ENCODE data around the gene KIAA1614.

DNA sequence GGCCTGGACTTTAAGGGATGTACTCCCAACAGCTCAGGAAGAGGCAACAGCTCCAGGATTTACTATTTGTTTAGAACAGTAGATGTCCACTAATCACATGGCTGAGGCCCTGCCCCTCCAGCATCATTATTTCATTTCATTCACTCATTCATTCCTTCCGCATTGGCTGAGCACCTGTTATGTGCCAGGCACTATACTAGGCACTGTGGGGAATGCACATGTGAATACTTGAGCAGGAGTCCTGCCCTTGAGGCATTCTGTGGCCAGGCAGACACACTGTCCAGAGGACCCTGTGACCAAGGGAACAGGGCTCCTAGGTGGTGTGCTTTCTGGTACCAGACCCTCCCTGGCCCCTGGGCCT lies 24.3 kb downstream of the KIAA1614 start:
- TF ChIP-seq, protein P1, sequence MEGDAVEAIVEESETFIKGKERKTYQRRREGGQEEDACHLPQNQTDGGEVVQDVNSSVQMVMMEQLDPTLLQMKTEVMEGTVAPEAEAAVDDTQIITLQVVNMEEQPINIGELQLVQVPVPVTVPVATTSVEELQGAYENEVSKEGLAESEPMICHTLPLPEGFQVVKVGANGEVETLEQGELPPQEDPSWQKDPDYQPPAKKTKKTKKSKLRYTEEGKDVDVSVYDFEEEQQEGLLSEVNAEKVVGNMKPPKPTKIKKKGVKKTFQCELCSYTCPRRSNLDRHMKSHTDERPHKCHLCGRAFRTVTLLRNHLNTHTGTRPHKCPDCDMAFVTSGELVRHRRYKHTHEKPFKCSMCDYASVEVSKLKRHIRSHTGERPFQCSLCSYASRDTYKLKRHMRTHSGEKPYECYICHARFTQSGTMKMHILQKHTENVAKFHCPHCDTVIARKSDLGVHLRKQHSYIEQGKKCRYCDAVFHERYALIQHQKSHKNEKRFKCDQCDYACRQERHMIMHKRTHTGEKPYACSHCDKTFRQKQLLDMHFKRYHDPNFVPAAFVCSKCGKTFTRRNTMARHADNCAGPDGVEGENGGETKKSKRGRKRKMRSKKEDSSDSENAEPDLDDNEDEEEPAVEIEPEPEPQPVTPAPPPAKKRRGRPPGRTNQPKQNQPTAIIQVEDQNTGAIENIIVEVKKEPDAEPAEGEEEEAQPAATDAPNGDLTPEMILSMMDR (IDR thresholded peaks at IDR 0.05): no peak
- TF ChIP-seq POLR2A (IDR thresholded peaks at IDR 0.05): no peak
- TF ChIP-seq POLR2AphosphoS5 (IDR thresholded peaks at IDR 0.05; ENCODE audit: insufficient read depth in 1 of 2, low read depth in 1 of 2): no peak

Data from vagina (tissue), 2 donors.